ENCODE results near the gene DNAJC15. TPM values are rescaled to one million over a fixed set of nuclear protein-coding genes. Genes with fewer than 3 reads are reported as not detected.
"Not testable (repeated sequence)": the region's sequence is repeated elsewhere in the genome, so short reads cannot be mapped to it uniquely, and the experiment has no call there.

Gene DNAJC15
- total RNA-seq, 1 experiment from 2014 or later = 10.8 TPM

- ChIA-PET POLR2A (interaction anchor here (1.7 kb wide), 1 partner anchor 814 kb away, joined by 3 read pairs; no protein-coding TSS in a partner anchor), CTCF (interaction anchor here (1.0 kb wide), 1 partner anchor 23 kb away, joined by 3 read pairs; no protein-coding TSS in a partner anchor)
- ATAC-seq = peak; percentile 21; the same call in 1 of the 2 replicates
- DNase-seq (ENCODE audit: low read depth, low spot score); H3K27ac ChIP-seq (ENCODE audit: low read depth, low read length); H3K9me2 ChIP-seq (ENCODE audit: insufficient read depth); H3K9me3 ChIP-seq (ENCODE audit: control insufficient read depth in 1 of 2, insufficient read depth in 1 of 2, low read depth in 1 of 2, low read length in 2 of 2); H4K20me1 ChIP-seq (ENCODE audit: insufficient read depth); H3K27me3 ChIP-seq (ENCODE audit: insufficient read depth, low read length); intact Hi-C loops (cut with micrococcal nuclease); H3K79me2 ChIP-seq (ENCODE audit: insufficient read depth, low read length); RAD21 ChIA-PET (ENCODE audit: low non-redundant PET in 1 of 2, low total read pairs in 2 of 2, uncharacterized antibody in 2 of 2, unreplicated experiment in 2 of 2); BruUV-seq (replicated peaks); H3K36me3 ChIP-seq (ENCODE audit: control insufficient read depth in 1 of 2, insufficient read depth in 2 of 2, low read length in 2 of 2): not testable (repeated sequence)
- Histone ChIP-seq H3K4me2 (ENCODE audit: low read length) (peak overlapping the region; percentile 68), H3K4me3 (replicated peaks in 1 of 2; ENCODE audit: low read depth in 1 of 2, low read length in 2 of 2) (peak overlapping the region; percentile 35 to 54), H3K9ac (ENCODE audit: low read length) (peak overlapping the region; percentile 37), H2AFZ (ENCODE audit: low read depth, low read length, poor library complexity, severe bottlenecking) (peak overlapping the region; percentile 63), H3K4me1 (ENCODE audit: control insufficient read depth in 1 of 2, insufficient read depth in 2 of 2, low read length in 2 of 2) (peaks cover 0 to 18% of the 10 kb centered on the region in 2 experiments; a peak in 2 of 4 replicates)
These were observed 32.0 kb upstream of the DNAJC15 start for GRCh38 chr13:42991233-42991897.

- ChIA-PET CTCF (interaction anchor here (1.0 to 1.3 kb wide), 2 partner anchors 22 to 24 kb away, joined by 3 read pairs; no protein-coding TSS in a partner anchor), RAD21 (ENCODE audit: low non-redundant PET in 1 of 2, low total read pairs in 2 of 2, uncharacterized antibody in 2 of 2, unreplicated experiment in 2 of 2) (interaction anchor here in 1 of 2 experiments (0.6 kb wide), 1 partner anchor 27 kb away, joined by 3 read pairs; no protein-coding TSS in a partner anchor), POLR2A (no interaction called here)
- ATAC-seq = peak; percentile 73
- no peak for DNase-seq (ENCODE audit: low read depth, low spot score)
- no peak within 1 kb of the TSS for H3K27ac ChIP-seq (ENCODE audit: low read depth, low read length)
- H4K20me1 ChIP-seq (ENCODE audit: insufficient read depth) = no peaks in the 10 kb centered on the region
- H3K36me3 ChIP-seq (ENCODE audit: control insufficient read depth in 1 of 2, insufficient read depth in 2 of 2, low read length in 2 of 2) = no peaks in the 10 kb centered on the region
- no peaks in the 10 kb centered on the region for H3K9me2 ChIP-seq (ENCODE audit: insufficient read depth)
- no peaks in the 10 kb centered on the region for H3K27me3 ChIP-seq (ENCODE audit: insufficient read depth, low read length)
- BruUV-seq (replicated peaks) = no TSS peak
- peak within 1 kb of the TSS; percentile 63 for H2AFZ ChIP-seq (ENCODE audit: low read depth, low read length, poor library complexity, severe bottlenecking)
- H3K9ac ChIP-seq (ENCODE audit: low read length) = peak within 1 kb of the TSS; percentile 37
- H3K4me3 ChIP-seq (replicated peaks in 1 of 2; ENCODE audit: low read depth in 1 of 2, low read length in 2 of 2) = peak within 1 kb of the TSS; percentile 35 to 54
- intact Hi-C loops (cut with micrococcal nuclease) = no loop called here
- no peaks in the 10 kb centered on the region for H3K9me3 ChIP-seq (ENCODE audit: control insufficient read depth in 1 of 2, insufficient read depth in 1 of 2, low read depth in 1 of 2, low read length in 2 of 2)
- peaks cover 0 to 25% of the 10 kb centered on the region in 2 experiments; a peak in 2 of 4 replicates for H3K4me1 ChIP-seq (ENCODE audit: control insufficient read depth in 1 of 2, insufficient read depth in 2 of 2, low read length in 2 of 2)
- H3K79me2 ChIP-seq (ENCODE audit: insufficient read depth, low read length) = no peaks in the 10 kb centered on the region
- peak within 1 kb of the TSS; percentile 68 for H3K4me2 ChIP-seq (ENCODE audit: low read length)
- TF ChIP-seq MAX (IDR thresholded peaks at IDR 0.05) (no peak), EZH2phosphoT487 (IDR thresholded peaks at IDR 0.05; ENCODE audit: borderline replicate concordance) (no peak), SIN3A (IDR thresholded peaks at IDR 0.05; ENCODE audit: low read depth) (no peak), SP1 (IDR thresholded peaks at IDR 0.05; ENCODE audit: low read depth) (no peak), SRF (IDR thresholded peaks at IDR 0.05; ENCODE audit: low read depth) (no peak), ZNF274 (IDR thresholded peaks at IDR 0.05; ENCODE audit: low read depth, low read length) (no peak), POLR2A (IDR thresholded peaks at IDR 0.05; ENCODE audit: borderline replicate concordance, extremely low read depth, insufficient read depth, insufficient read length) (no peak), ATF3 (IDR thresholded peaks at IDR 0.05) (no peak), FOSL1 (IDR thresholded peaks at IDR 0.05; ENCODE audit: low read depth) (no peak), YY1 (IDR thresholded peaks at IDR 0.05; ENCODE audit: extremely low read depth, insufficient replicate concordance, low read depth, low read length) (no peak), TCF7L2 (IDR thresholded peaks at IDR 0.05; ENCODE audit: borderline replicate concordance, extremely low read depth, insufficient read depth, insufficient read length) (no peak), JUND (IDR thresholded peaks at IDR 0.05) (no peak)
- TF ChIP-seq, protein P1, sequence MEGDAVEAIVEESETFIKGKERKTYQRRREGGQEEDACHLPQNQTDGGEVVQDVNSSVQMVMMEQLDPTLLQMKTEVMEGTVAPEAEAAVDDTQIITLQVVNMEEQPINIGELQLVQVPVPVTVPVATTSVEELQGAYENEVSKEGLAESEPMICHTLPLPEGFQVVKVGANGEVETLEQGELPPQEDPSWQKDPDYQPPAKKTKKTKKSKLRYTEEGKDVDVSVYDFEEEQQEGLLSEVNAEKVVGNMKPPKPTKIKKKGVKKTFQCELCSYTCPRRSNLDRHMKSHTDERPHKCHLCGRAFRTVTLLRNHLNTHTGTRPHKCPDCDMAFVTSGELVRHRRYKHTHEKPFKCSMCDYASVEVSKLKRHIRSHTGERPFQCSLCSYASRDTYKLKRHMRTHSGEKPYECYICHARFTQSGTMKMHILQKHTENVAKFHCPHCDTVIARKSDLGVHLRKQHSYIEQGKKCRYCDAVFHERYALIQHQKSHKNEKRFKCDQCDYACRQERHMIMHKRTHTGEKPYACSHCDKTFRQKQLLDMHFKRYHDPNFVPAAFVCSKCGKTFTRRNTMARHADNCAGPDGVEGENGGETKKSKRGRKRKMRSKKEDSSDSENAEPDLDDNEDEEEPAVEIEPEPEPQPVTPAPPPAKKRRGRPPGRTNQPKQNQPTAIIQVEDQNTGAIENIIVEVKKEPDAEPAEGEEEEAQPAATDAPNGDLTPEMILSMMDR (IDR thresholded peaks at IDR 0.05 in 2 of 3, conservative IDR thresholded peaks at IDR 0.05 in 1 of 3; ENCODE audit: borderline replicate concordance in 1 of 3, insufficient read depth in 1 of 3, low read depth in 2 of 3, low read length in 2 of 3) = no peak
These were observed 31.3 kb upstream of the DNAJC15 start, which contains the start of gene EPSTI1 for GRCh38 chr13:42991898-42992763. Gene EPSTI1, minus strand, starts transcription at chr13:42992241. Its CDS starts 76 bp downstream, at chr13:42992165.

Data from HCT116 (cell line).